PFSK-1 (cell line): Measurements from ENCODE around the gene HERC3.

Source experiments
- FOXP2 ChIP-seq: optimal IDR thresholded peaks from 2 replicates; pipeline ENCODE3; 2011; ENCODE audit warnings: borderline replicate concordance, control low read depth, inconsistent platforms; ENCODE audit not compliant: insufficient read depth; ENCODE audit errors: extremely low read length, extremely low read depth
- POLR2AphosphoS5 ChIP-seq: IDR thresholded peaks from 2 replicates; pipeline ENCODE4 v1.6.1; 2012; ENCODE audit warnings: low read depth, mild to moderate bottlenecking, control low read depth, low read length, moderate library complexity
- SIN3A ChIP-seq: IDR thresholded peaks from 2 replicates; pipeline ENCODE4 v1.6.1; 2012; ENCODE audit warnings: mild to moderate bottlenecking, low read length, moderate library complexity, borderline replicate concordance; ENCODE audit not compliant: insufficient read depth
- TAF1 ChIP-seq: IDR thresholded peaks from 2 replicates; pipeline ENCODE4 v1.6.1; 2012; ENCODE audit warnings: low read length, control low read depth, borderline replicate concordance; ENCODE audit not compliant: insufficient read depth
- TF ChIP-seq, protein P1 (sequence below), 2 experiments: IDR thresholded peaks; 2 replicates each; pipeline versions ENCODE4 v1.6.1 to v1.8.0; 2011 to 2012; ENCODE audit warnings: low read depth in 2 of 2, low read length in 2 of 2, control low read depth in 1 of 2, inconsistent platforms in 1 of 2, mild to moderate bottlenecking in 1 of 2, moderate library complexity in 1 of 2; ENCODE audit not compliant: insufficient read depth in 1 of 2

HERC3 gene

DNA sequence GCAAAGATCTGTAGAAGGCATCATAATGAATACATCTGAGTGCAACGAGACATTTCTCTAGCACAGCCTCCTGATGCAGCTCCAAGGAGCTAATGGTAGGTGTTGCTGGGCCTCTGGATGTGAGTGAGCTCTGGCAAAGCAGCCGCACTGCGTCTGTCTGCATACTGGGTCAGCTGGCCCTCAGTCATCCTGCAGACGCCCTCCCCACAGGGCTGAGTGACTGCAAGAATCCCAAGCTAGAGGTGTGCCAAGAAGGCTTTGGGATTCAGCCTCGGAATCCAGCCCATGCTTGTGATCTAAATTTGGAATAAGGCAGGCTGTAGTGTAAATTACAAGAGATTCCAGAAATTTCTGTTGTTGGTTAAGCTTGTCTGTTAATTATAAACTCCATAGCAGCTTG is 18.5 kb downstream of the HERC3 start:
- TF ChIP-seq, protein P1, sequence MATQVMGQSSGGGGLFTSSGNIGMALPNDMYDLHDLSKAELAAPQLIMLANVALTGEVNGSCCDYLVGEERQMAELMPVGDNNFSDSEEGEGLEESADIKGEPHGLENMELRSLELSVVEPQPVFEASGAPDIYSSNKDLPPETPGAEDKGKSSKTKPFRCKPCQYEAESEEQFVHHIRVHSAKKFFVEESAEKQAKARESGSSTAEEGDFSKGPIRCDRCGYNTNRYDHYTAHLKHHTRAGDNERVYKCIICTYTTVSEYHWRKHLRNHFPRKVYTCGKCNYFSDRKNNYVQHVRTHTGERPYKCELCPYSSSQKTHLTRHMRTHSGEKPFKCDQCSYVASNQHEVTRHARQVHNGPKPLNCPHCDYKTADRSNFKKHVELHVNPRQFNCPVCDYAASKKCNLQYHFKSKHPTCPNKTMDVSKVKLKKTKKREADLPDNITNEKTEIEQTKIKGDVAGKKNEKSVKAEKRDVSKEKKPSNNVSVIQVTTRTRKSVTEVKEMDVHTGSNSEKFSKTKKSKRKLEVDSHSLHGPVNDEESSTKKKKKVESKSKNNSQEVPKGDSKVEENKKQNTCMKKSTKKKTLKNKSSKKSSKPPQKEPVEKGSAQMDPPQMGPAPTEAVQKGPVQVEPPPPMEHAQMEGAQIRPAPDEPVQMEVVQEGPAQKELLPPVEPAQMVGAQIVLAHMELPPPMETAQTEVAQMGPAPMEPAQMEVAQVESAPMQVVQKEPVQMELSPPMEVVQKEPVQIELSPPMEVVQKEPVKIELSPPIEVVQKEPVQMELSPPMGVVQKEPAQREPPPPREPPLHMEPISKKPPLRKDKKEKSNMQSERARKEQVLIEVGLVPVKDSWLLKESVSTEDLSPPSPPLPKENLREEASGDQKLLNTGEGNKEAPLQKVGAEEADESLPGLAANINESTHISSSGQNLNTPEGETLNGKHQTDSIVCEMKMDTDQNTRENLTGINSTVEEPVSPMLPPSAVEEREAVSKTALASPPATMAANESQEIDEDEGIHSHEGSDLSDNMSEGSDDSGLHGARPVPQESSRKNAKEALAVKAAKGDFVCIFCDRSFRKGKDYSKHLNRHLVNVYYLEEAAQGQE (IDR thresholded peaks at IDR 0.05; ENCODE audit: insufficient read depth in 1 of 2, low read depth in 2 of 2, low read length in 2 of 2) = no peak
- TF ChIP-seq TAF1 = no peak
- TF ChIP-seq SIN3A = no peak
- no peak for TF ChIP-seq FOXP2
- TF ChIP-seq POLR2AphosphoS5 = no peak

DNA sequence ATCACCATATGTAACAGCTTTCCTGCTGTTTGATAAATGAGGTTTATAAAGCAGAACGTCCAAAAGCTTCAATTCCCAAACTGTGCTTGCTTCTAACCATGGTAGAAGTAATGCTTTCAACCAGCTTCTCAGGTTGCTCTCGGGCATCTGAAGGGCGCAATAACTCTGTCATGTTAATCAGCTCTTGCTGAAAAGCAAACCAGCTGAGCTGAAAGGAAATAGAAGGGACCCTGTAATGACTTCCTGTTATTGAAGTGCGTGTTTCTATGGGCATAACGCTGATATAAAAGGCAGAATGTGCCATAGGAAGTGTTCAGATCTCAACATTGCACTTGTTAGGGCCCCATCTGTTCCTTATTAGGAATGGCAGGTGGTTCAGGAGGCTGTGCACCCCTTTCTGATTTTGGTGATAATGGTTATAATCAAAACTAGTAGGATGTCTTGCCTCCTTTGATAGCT is 21.2 kb downstream of the HERC3 start:
- no peak for TF ChIP-seq POLR2AphosphoS5
- no peak for TF ChIP-seq SIN3A
- TF ChIP-seq TAF1 = no peak
- TF ChIP-seq, protein P1 (IDR thresholded peaks at IDR 0.05; ENCODE audit: insufficient read depth in 1 of 2, low read depth in 2 of 2, low read length in 2 of 2) = no peak
- TF ChIP-seq FOXP2 = no peak

DNA sequence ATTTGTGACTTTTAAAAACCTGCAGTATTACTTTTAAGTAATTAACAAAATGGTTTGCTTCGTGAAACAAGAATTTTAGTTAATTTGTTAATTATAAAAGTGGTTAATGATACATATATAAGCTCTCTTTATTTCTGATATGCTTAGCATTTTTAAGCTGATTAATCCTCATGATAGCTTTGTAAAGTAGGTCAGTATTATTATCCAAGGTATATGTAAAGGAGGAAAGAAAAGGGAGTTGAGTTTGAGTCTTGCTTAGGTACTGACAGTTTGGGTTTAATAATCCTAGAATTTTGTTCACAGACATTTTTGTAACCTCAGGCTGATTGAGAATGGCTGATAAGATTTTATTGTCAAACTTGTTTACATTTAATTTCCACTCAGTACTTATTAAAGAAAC is 21.8 kb downstream of the HERC3 start:
- TF ChIP-seq POLR2AphosphoS5 (no peak), FOXP2 (no peak), SIN3A (no peak), TAF1 (no peak)
- TF ChIP-seq, protein P1 (IDR thresholded peaks at IDR 0.05; ENCODE audit: insufficient read depth in 1 of 2, low read depth in 2 of 2, low read length in 2 of 2) = no peak

DNA sequence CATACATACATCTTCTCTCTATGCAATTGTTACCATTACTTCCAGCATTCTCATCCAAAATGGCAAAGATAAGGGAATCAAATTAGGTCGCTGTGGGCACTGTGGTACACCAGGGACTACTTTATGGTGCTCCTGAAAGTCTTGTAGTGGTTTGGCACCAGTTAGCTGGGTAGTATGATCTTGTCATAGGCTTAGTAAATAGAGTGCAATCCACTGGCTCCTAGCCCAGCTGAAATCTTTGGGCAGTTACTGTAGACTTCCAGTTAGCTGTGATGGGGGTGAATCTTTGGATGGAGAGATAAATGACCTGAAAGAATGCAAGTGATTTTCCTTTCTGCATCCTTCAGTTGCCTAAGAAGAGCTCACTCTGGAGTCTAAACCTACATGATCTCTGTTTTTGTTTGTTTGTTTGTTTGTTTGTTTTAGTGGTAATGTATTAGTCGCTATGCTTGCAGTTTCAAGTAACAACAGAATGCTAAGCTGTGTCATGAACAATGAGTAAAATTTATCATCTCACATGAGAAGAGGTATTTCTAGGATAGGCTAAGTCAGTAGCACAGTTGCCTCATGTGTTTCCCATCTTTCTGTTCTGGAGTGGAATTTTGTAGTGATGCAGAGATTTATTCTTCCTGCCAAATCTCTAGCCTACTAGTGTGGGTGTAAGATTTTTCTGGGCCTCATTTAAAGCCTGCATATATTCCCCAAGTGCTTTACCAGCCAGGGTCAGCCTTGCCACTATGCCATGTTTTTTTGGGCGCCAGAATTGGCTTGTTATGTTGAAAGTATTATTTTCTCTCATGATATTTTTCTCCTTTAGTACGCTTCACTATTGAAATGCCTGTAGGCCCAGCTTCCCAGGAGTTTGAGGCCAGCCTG is 24.2 kb downstream of the HERC3 start:
- no peak for TF ChIP-seq SIN3A
- TF ChIP-seq, protein P1 (IDR thresholded peaks at IDR 0.05; ENCODE audit: insufficient read depth in 1 of 2, low read depth in 2 of 2, low read length in 2 of 2) = no peak
- TF ChIP-seq FOXP2 = no peak
- TF ChIP-seq TAF1 = no peak
- no peak for TF ChIP-seq POLR2AphosphoS5
